B cell (primary cell): ENCODE results near the gene ZBTB46. TPM values are rescaled to one million over a fixed set of nuclear protein-coding genes. Genes with fewer than 3 reads are reported as not detected.

Source experiments
- ATAC-seq: fragments of 200-7000 bp; cut with Tn5 transposase; one replicate; pipeline ENCODE4 v1.10.0; 2021; ENCODE audit warnings: low read depth, mild to moderate bottlenecking, moderate number of reproducible peaks, moderate library complexity
- CTCF ChIA-PET: fragments of 350-600 bp; sonication (Branson Sonifier 250); formaldehyde crosslinking; loops from one replicate; lab custom pipeline; 2021; ENCODE audit warnings: antibody characterized with exemption, inconsistent platforms; lab: Charles Lee
- POLR2A ChIA-PET: fragments of 350-600 bp; sonication (Branson Sonifier 250); formaldehyde crosslinking; loops from one replicate; lab custom pipeline; 2021; ENCODE audit warnings: antibody characterized with exemption; lab: Charles Lee
- DNase-seq: peaks from one replicate; pipeline ENCODE4 v3.0.0; 2013
- H2AFZ ChIP-seq: 2 replicates; pipeline ENCODE4 v1.6.1; 2012; ENCODE audit warnings: mild to moderate bottlenecking, low read depth, low read length; ENCODE audit not compliant: insufficient read depth, poor library complexity, severe bottlenecking
- H3K27ac ChIP-seq, 2 donors: 1 replicate in 1 of 2; 2 replicates in 1 of 2; pipeline ENCODE4 v1.5.1; 2012 to 2013; ENCODE audit warnings: low read length in 2 of 2, mild to moderate bottlenecking in 2 of 2, moderate library complexity in 1 of 2
- H3K27me3 ChIP-seq, 4 experiments: fragments of 200-600 bp in 1 of 4; sonication (generic) in 1 of 4; replicated peaks in 1 of 4; 1 replicate in 2 of 4; 2 replicates in 2 of 4; pipeline versions ENCODE4 v1.6.1 to v1.7.0; 2013 to 2016; ENCODE audit warnings: low read length in 3 of 4, mild to moderate bottlenecking in 2 of 4, mixed read lengths in 1 of 4, moderate library complexity in 1 of 4; ENCODE audit not compliant: insufficient read depth in 4 of 4, control insufficient read depth in 3 of 4; ENCODE audit errors: control extremely low read depth in 1 of 4
- H3K36me3 ChIP-seq, 2 experiments: replicated peaks in 1 of 2; 1 replicate in 1 of 2; 2 replicates in 1 of 2; pipeline versions ENCODE4 v1.6.1 to v1.7.1; 2013; ENCODE audit warnings: low read length in 1 of 2; ENCODE audit not compliant: insufficient read depth in 2 of 2, control insufficient read depth in 1 of 2; ENCODE audit errors: control extremely low read depth in 1 of 2, extremely low read depth in 1 of 2
- H3K4me1 ChIP-seq, 2 donors: fragments of 200-600 bp in 1 of 2; sonication (generic) in 1 of 2; 1 replicate in 1 of 2; 2 replicates in 1 of 2; pipeline versions ENCODE4 v1.5.1 to v1.6.1; 2013 to 2017; ENCODE audit warnings: low read length in 2 of 2; ENCODE audit not compliant: control insufficient read depth in 2 of 2, insufficient read depth in 2 of 2
- H3K4me2 ChIP-seq: replicated peaks from 2 replicates; pipeline ENCODE3; 2012; ENCODE audit warnings: mild to moderate bottlenecking, low read depth, low read length; ENCODE audit not compliant: poor library complexity, severe bottlenecking
- H3K4me3 ChIP-seq, 5 experiments: fragments of 200-600 bp in 1 of 5; sonication (generic) in 1 of 5; 1 replicate in 3 of 5; 2 replicates in 2 of 5; pipeline versions ENCODE4 v1.5.1 to v1.7.0; 2011 to 2016; ENCODE audit warnings: low read length in 4 of 5, mild to moderate bottlenecking in 4 of 5, low read depth in 2 of 5, control low read depth in 1 of 5, moderate library complexity in 1 of 5; ENCODE audit not compliant: insufficient read depth in 1 of 5; ENCODE audit errors: control extremely low read depth in 1 of 5, extremely low read depth in 1 of 5
- H3K79me2 ChIP-seq: fragments of 200-600 bp; sonication (generic); one replicate; pipeline ENCODE4 v1.6.0; 2016; ENCODE audit warnings: low read length; ENCODE audit not compliant: control insufficient read depth, insufficient read depth
- H3K9ac ChIP-seq: fragments of 200-600 bp; sonication (generic); 2 replicates; pipeline ENCODE4 v1.6.1; 2017; ENCODE audit warnings: mild to moderate bottlenecking, low read length, moderate library complexity
- H3K9me3 ChIP-seq, 3 donors: one replicate each; pipeline versions ENCODE4 v1.6.1 to v1.7.1; 2013; ENCODE audit warnings: low read length in 2 of 3; ENCODE audit not compliant: control insufficient read depth in 2 of 3, insufficient read depth in 1 of 3; ENCODE audit errors: control extremely low read depth in 1 of 3
- H4K20me1 ChIP-seq: 2 replicates; pipeline ENCODE4 v1.6.0; 2012; ENCODE audit warnings: mild to moderate bottlenecking, low read length; ENCODE audit not compliant: insufficient read depth, control insufficient read depth, poor library complexity, severe bottlenecking
- H3K27ac Mint-ChIP-seq: one replicate; pipeline ENCODE4 v1.8.0; 2021; ENCODE audit warnings: mixed read lengths
- H3K27me3 Mint-ChIP-seq: one replicate; pipeline ENCODE4 v1.8.0; 2021; ENCODE audit warnings: mixed read lengths
- H3K4me1 Mint-ChIP-seq: one replicate; pipeline ENCODE4 v1.8.0; 2021; ENCODE audit warnings: mixed read lengths
- H3K4me3 Mint-ChIP-seq: one replicate; pipeline ENCODE4 v1.8.0; 2021; ENCODE audit warnings: mixed read lengths
- H3K9me3 Mint-ChIP-seq: one replicate; pipeline ENCODE4 v1.8.0; 2022; ENCODE audit warnings: mixed read lengths; ENCODE audit not compliant: insufficient read depth
- CTCF ChIP-seq: fragments of 200-600 bp; IDR thresholded peaks from one replicate; pipeline ENCODE4 v1.8.0; 2022; ENCODE audit warnings: antibody characterized with exemption, mild to moderate bottlenecking
- EZH2 ChIP-seq: IDR thresholded peaks from 2 replicates; pipeline ENCODE4 v1.6.1; 2012; ENCODE audit warnings: borderline replicate concordance, low read depth, mild to moderate bottlenecking, moderate library complexity, low read length; ENCODE audit not compliant: insufficient read depth, poor library complexity, severe bottlenecking
- WGBS: methylation state at CpG from one replicate; pipeline ENCODE4 v1.1.5; 2013; ENCODE audit warnings: missing lambda C conversion rate; ENCODE audit not compliant: insufficient coverage; 5-methylcytosine and 5-hydroxymethylcytosine counted together
- intact Hi-C: fragments of 100-400 bp; cut with micrococcal nuclease; formaldehyde crosslinking; loops from one replicate; pipeline ENCODE4 v1.10.0; 2022
- polyA plus RNA-seq: library from polyadenylated mRNA; depleted of rRNA; stranded (reverse); fragments of >200 nt; gene quantifications from 2 replicates; pipeline ENCODE4 v1.2.3, GENCODE V29; 2012
- total RNA-seq, 2 donors: library from RNA; stranded (reverse); fragments of 120-200 nt in 1 of 2; gene quantifications; 1 replicate in 1 of 2; 2 replicates in 1 of 2; pipeline versions ENCODE4 v1.2.3 to v1.2.4, GENCODE V29; 2013 to 2022

Gene ZBTB46
- total and polyA plus RNA-seq, 2 donors (not counting 1 experiment from before 2014, with no cell fraction given) = 0.16 to 0.64 TPM

- no peaks in the 10 kb centered on the region for H3K27me3 Mint-ChIP-seq
- TF ChIP-seq CTCF = no peak
- TF ChIP-seq EZH2 = no peak
- peaks cover 56% of the 10 kb centered on the region for H3K79me2 ChIP-seq
- no peak overlapping the region for H3K27ac Mint-ChIP-seq
- H3K27ac ChIP-seq = no peak overlapping the region
- peaks cover 0 to 5% of the 10 kb centered on the region in 2 experiments for H3K36me3 ChIP-seq
- no peaks in the 10 kb centered on the region for H3K9me3 Mint-ChIP-seq
- H3K4me2 ChIP-seq = no peak overlapping the region
- peaks cover 16% of the 10 kb centered on the region for H3K4me1 Mint-ChIP-seq
- H4K20me1 ChIP-seq = peaks cover 82% of the 10 kb centered on the region
- no peak overlapping the region for H3K4me3 Mint-ChIP-seq
- ChIA-PET CTCF (no interaction called here), POLR2A (interaction anchor here (1.1 kb wide), 1 partner anchor 10 kb away, joined by 3 read pairs; the partner anchor contains the start of genes ARFRP1 and ZGPAT)
- H3K9ac ChIP-seq = no peak overlapping the region
- no peak overlapping the region for H3K4me3 ChIP-seq
- no peak for ATAC-seq
- 94% methylated on average over 30 of the region's 40 CpGs for WGBS
- intact Hi-C loops = no loop called here
- peaks cover 0 to 3% (median 0%) of the 10 kb centered on the region in 4 experiments for H3K27me3 ChIP-seq
- H2AFZ ChIP-seq = no peak overlapping the region
- no peak for DNase-seq
- H3K9me3 ChIP-seq = peaks cover 0 to 5% (median 0%) of the 10 kb centered on the region in 3 donors
- H3K4me1 ChIP-seq = peaks cover 18% of the 10 kb centered on the region in 2 donors
These were observed 133.1 kb downstream of the ZBTB46 start for GRCh38 chr20:63697868-63698545.

- Mint-ChIP-seq H3K4me3 (no peak overlapping the region), H3K9me3 (no peaks in the 10 kb centered on the region), H3K4me1 (peaks cover 16% of the 10 kb centered on the region), H3K27ac (no peak overlapping the region), H3K27me3 (no peaks in the 10 kb centered on the region)
- Histone ChIP-seq H3K4me2 (peak overlapping the region; percentile 74), H3K9me3 (peaks cover 0 to 5% (median 0%) of the 10 kb centered on the region in 3 donors), H3K4me3 (no peak overlapping the region), H4K20me1 (peaks cover 76% of the 10 kb centered on the region), H3K4me1 (peaks cover 18% of the 10 kb centered on the region in 2 donors), H2AFZ (no peak overlapping the region), H3K27me3 (peaks cover 0 to 3% (median 0%) of the 10 kb centered on the region in 4 experiments), H3K27ac (no peak overlapping the region), H3K9ac (no peak overlapping the region), H3K36me3 (peaks cover 0 to 5% of the 10 kb centered on the region in 2 experiments), H3K79me2 (peaks cover 51% of the 10 kb centered on the region)
- DNase-seq (peak; percentile 16), ATAC-seq (no peak)
- ChIA-PET CTCF (no interaction called here), POLR2A (interaction anchor here (1.1 kb wide), 1 partner anchor 11 kb away, joined by 3 read pairs; the partner anchor contains the start of genes ARFRP1 and ZGPAT)
- TF ChIP-seq EZH2 (no peak), CTCF (no peak)
- WGBS = 44% methylated on average over 5 of the region's 7 CpGs
- intact Hi-C loops = no loop called here
These were observed 133.7 kb downstream of the ZBTB46 start for GRCh38 chr20:63697357-63697867.
